ENCODE results near the gene MST1. TPM values are rescaled to one million over a fixed set of nuclear protein-coding genes. Genes with fewer than 3 reads are reported as not detected.

The MST1 gene
- total RNA-seq, result 10 to 100 TPM; 21.5 to 43.5 (median 40.7) TPM

GRCh38 chr3:49689046-49689907 lies at the start of gene MST1, which contains the start of gene RNF123:
TSS of gene MST1 (minus strand) at chr3:49689474. CDS start at chr3:49688691, 783 bp downstream.
TSS of gene RNF123 (plus strand) at chr3:49689557. CDS start at chr3:49691166, 1,609 bp downstream.
- DNase-seq, result peak; percentile 88 to 89
- Histone ChIP-seq H3K4me1 (peaks cover 20 to 38% of the 10 kb centered on the region in 2 donors), H3K9me3 (no peaks in the 10 kb centered on the region), H3K4me3 (replicated peaks in 1 of 3) (peak within 1 kb of the TSS; percentile 82 to 98 (median 91)), H3K27me3 (no peaks in the 10 kb centered on the region), H3K27ac (peak within 1 kb of the TSS; percentile 51 to 85 (median 75)), H3K36me3 (no peaks in the 10 kb centered on the region)
- peak in 1 of 2 donors; percentile 65 for TF ChIP-seq POLR2A (IDR thresholded peaks at IDR 0.05)
- TF ChIP-seq CTCF (IDR thresholded peaks at IDR 0.05), result peak in 3 of 6 experiments; percentile 11 to 26 (median 23)
- intact Hi-C loops (cut with DNase I), result no loop called here
- WGBS, 2 donors, result 0 to 3% methylated on average over 2 to 19 of the region's 66 CpGs

- H3K36me3 ChIP-seq, result peaks cover 14 to 21% of the 10 kb centered on the region in 2 donors
- no peak overlapping the region for H3K4me3 ChIP-seq (replicated peaks in 1 of 3)
- intact Hi-C loops (cut with DNase I), result no loop called here
- H3K4me1 ChIP-seq, result peaks cover 13% of the 10 kb centered on the region in 2 donors
- DNase-seq, result no peak
- WGBS, 2 donors, result 96 to 97% methylated on average over 11 of the region's 11 CpGs
- TF ChIP-seq POLR2A (IDR thresholded peaks at IDR 0.05) (no peak), CTCF (IDR thresholded peaks at IDR 0.05) (no peak)
- no peak overlapping the region for H3K27ac ChIP-seq
- H3K9me3 ChIP-seq, result no peaks in the 10 kb centered on the region
- H3K27me3 ChIP-seq, result no peaks in the 10 kb centered on the region
Measured at GRCh38 chr3:49738067-49738713, 48.9 kb upstream of the MST1 start.

GRCh38 chr3:49734752-49735151 lies 45.5 kb upstream of the MST1 start:
- H3K9me3 ChIP-seq, result no peaks in the 10 kb centered on the region
- H3K4me1 ChIP-seq, result peaks cover 13% of the 10 kb centered on the region in 2 donors
- H3K36me3 ChIP-seq, result peaks cover 30 to 33% of the 10 kb centered on the region in 2 donors
- intact Hi-C loops (cut with DNase I), result no loop called here
- no peak for TF ChIP-seq POLR2A (IDR thresholded peaks at IDR 0.05)
- TF ChIP-seq CTCF (IDR thresholded peaks at IDR 0.05), result no peak
- no peaks in the 10 kb centered on the region for H3K27me3 ChIP-seq
- H3K4me3 ChIP-seq (replicated peaks in 1 of 3), result no peak overlapping the region
- peak overlapping the region in 1 of 3 donors; percentile 20 for H3K27ac ChIP-seq
- 88 to 98% methylated on average over 5 to 6 of the region's 6 CpGs for WGBS, 2 donors
- DNase-seq, result no peak

GRCh38 chr3:49733551-49733950 lies 44.3 kb upstream of the MST1 start:
- H3K4me3 ChIP-seq (replicated peaks in 1 of 3), result no peak overlapping the region
- intact Hi-C loops (cut with DNase I), result no loop called here
- DNase-seq, result no peak
- H3K9me3 ChIP-seq, result no peaks in the 10 kb centered on the region
- H3K36me3 ChIP-seq, result peaks cover 30 to 33% of the 10 kb centered on the region in 2 donors
- WGBS, 2 donors, result 90 to 100% methylated on average over 1 of the region's 1 CpG
- H3K27me3 ChIP-seq, result no peaks in the 10 kb centered on the region
- TF ChIP-seq POLR2A (IDR thresholded peaks at IDR 0.05) (no peak), CTCF (IDR thresholded peaks at IDR 0.05) (no peak)
- H3K27ac ChIP-seq, result peak overlapping the region in 1 of 3 donors; percentile 32
- H3K4me1 ChIP-seq, result peaks cover 13% of the 10 kb centered on the region in 2 donors

Measured in thyroid gland (tissue), 4 donors.